ENCODE measurements around the gene NUDT8. TPM values are rescaled to one million over a fixed set of nuclear protein-coding genes. Genes with fewer than 3 reads are reported as not detected.

NUDT8 gene
- total and polyA plus RNA-seq, 10 of the 15 experiments (the other 5 are each of a cell fraction or from before 2014, with no cell fraction given) = 0.32 to 18.2 (median 9.8) TPM

DNA sequence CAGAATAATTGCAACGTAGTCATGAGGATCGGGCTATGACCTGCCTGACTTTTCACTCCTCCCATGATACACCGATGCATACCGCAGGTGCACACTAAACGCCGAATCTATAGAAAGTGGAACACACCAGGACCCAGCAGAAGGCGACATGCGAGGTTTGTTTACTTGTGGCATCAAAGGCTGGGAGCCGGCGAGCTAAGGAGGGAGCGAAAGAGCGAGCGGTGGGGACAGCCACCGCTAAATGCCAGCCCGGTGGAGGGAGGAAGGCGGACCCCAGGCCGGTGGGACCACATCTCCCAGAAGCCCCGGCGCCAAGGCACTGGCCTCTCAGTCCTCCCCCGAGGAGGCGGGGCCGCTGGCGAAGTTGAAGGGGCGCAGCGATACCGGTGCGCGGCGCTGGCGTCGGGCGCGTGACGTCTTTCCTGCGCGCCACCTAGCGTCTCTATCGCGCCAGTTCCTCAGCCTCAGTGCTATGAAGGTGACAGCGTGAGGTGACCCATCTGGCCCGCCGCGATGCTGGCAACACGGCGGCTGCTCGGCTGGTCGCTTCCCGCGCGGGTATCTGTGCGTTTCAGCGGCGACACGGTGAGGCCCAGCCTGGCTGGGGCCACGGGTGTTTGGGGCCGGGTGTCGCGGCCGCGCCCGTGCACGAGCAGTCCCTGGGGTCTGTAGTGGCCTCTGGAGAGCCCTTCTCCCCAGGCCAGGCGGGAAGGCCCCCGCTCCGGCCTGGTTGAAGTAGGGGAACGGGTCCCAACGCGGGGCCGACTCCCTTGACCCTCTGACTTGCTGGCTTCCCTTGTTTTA, 23.0 kb downstream of the NUDT8 start, which contains the start of gene NDUFV1 (continued):
- TF ChIP-seq, protein P1, sequence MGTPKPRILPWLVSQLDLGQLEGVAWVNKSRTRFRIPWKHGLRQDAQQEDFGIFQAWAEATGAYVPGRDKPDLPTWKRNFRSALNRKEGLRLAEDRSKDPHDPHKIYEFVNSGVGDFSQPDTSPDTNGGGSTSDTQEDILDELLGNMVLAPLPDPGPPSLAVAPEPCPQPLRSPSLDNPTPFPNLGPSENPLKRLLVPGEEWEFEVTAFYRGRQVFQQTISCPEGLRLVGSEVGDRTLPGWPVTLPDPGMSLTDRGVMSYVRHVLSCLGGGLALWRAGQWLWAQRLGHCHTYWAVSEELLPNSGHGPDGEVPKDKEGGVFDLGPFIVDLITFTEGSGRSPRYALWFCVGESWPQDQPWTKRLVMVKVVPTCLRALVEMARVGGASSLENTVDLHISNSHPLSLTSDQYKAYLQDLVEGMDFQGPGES (IDR thresholded peaks at IDR 0.05) = no peak
- TF ChIP-seq RAD51 (IDR thresholded peaks at IDR 0.05) (no peak), SREBF2 (IDR thresholded peaks at IDR 0.05; ENCODE audit: low read length) (no peak), RELA (IDR thresholded peaks at IDR 0.05; ENCODE audit: borderline replicate concordance, partially characterized antibody) (peak; percentile 75), CBX5 (IDR thresholded peaks at IDR 0.05; ENCODE audit: low read depth) (no peak), POU2F2 (IDR thresholded peaks at IDR 0.05; ENCODE audit: borderline replicate concordance, low read depth, low read length) (0 out of 3 replicates have a peak, but pooled peaks have one; percentile 61), BMI1 (IDR thresholded peaks at IDR 0.05; ENCODE audit: borderline replicate concordance) (no peak)
- TF ChIP-seq, protein P2, sequence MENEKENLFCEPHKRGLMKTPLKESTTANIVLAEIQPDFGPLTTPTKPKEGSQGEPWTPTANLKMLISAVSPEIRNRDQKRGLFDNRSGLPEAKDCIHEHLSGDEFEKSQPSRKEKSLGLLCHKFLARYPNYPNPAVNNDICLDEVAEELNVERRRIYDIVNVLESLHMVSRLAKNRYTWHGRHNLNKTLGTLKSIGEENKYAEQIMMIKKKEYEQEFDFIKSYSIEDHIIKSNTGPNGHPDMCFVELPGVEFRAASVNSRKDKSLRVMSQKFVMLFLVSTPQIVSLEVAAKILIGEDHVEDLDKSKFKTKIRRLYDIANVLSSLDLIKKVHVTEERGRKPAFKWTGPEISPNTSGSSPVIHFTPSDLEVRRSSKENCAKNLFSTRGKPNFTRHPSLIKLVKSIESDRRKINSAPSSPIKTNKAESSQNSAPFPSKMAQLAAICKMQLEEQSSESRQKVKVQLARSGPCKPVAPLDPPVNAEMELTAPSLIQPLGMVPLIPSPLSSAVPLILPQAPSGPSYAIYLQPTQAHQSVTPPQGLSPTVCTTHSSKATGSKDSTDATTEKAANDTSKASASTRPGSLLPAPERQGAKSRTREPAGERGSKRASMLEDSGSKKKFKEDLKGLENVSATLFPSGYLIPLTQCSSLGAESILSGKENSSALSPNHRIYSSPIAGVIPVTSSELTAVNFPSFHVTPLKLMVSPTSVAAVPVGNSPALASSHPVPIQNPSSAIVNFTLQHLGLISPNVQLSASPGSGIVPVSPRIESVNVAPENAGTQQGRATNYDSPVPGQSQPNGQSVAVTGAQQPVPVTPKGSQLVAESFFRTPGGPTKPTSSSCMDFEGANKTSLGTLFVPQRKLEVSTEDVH (IDR thresholded peaks at IDR 0.05; ENCODE audit: low read depth, partially characterized antibody) = no peak
- TF ChIP-seq, protein P3, sequence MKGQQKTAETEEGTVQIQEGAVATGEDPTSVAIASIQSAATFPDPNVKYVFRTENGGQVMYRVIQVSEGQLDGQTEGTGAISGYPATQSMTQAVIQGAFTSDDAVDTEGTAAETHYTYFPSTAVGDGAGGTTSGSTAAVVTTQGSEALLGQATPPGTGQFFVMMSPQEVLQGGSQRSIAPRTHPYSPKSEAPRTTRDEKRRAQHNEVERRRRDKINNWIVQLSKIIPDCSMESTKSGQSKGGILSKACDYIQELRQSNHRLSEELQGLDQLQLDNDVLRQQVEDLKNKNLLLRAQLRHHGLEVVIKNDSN (IDR thresholded peaks at IDR 0.05; ENCODE audit: borderline replicate concordance, extremely low read length, insufficient read depth, low read depth, low read length) = no peak
